ENCODE data around the gene JMJD1C.
A peak's percentile ranks its signal among the peaks of the same experiment; 100 is the strongest.
"Not testable (repeated sequence)": the region's sequence is repeated elsewhere in the genome, so short reads cannot be mapped to it uniquely, and the experiment has no call there.

JMJD1C gene

DNA sequence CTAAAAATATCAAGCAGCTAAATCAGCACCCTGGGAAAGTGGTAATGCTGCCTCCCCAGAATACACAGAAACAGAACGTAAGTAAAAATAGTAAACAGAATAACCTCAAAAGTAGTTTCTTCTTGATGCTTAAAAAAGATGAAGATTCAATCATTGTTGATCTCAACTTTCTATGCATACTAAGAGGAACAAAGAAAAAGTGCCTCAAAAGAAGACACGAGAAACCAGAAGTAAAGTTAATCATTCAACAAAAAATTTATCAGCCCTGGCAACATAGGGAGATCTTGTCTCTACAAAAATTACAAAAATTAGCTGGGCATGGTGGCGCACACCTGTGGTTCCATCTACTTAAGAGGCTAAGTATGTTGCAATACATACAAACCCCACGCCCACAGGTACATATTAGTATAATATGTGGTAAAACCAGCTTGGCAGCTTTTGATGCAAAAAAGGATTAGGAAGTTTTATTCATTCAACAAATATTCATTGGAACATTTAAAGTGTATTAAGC is 179.0 kb downstream of the JMJD1C start:
- TF ChIP-seq, protein P1, sequence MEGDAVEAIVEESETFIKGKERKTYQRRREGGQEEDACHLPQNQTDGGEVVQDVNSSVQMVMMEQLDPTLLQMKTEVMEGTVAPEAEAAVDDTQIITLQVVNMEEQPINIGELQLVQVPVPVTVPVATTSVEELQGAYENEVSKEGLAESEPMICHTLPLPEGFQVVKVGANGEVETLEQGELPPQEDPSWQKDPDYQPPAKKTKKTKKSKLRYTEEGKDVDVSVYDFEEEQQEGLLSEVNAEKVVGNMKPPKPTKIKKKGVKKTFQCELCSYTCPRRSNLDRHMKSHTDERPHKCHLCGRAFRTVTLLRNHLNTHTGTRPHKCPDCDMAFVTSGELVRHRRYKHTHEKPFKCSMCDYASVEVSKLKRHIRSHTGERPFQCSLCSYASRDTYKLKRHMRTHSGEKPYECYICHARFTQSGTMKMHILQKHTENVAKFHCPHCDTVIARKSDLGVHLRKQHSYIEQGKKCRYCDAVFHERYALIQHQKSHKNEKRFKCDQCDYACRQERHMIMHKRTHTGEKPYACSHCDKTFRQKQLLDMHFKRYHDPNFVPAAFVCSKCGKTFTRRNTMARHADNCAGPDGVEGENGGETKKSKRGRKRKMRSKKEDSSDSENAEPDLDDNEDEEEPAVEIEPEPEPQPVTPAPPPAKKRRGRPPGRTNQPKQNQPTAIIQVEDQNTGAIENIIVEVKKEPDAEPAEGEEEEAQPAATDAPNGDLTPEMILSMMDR (IDR thresholded peaks at IDR 0.05; ENCODE audit: low read depth, low read length), result no peak
- DNase-seq (ENCODE audit: extremely low read depth, low read depth), result no peak

DNA sequence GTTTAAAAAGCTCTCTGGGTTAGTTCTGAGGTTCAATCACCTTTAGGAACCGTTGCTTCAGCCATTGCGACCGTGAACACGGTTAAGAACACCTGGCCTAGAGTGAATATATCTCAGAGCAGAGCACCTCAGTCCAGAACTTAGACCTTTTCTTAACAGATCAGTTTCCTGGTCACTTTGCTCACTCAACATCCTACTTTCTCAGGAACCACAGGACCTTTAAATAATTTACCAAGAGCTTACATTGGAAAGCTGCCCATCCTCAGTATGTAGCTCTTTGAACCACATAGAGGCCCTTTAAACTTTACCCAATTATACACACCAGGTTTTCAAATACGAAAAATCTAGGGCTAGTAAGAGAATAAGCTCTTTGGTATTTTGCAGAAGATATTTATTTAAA is 179.4 kb downstream of the JMJD1C start:
- TF ChIP-seq, protein P1 (IDR thresholded peaks at IDR 0.05; ENCODE audit: low read depth, low read length), result no peak
- DNase-seq (ENCODE audit: extremely low read depth, low read depth), result no peak

DNA sequence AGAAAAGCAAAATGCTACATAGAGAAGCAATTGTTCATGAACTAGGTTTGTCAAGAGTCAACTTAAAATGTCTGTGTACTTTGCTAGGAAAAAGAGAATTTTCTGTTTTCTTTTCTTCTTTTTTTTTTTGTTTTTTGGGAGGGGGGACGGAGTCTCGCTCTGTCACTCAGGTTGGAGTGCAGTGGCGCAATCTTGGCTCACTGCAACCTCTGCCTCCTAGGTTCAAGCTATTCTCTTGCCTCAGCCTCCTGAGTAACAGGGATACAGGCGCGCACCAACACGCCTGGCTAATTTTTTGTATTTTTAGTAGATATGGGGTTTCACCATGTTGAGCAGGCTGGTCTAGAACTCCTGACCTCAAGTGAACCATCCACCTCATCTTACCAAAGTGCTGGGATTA is 181.9 kb downstream of the JMJD1C start:
- DNase-seq (ENCODE audit: extremely low read depth, low read depth), result not testable (repeated sequence)

DNA sequence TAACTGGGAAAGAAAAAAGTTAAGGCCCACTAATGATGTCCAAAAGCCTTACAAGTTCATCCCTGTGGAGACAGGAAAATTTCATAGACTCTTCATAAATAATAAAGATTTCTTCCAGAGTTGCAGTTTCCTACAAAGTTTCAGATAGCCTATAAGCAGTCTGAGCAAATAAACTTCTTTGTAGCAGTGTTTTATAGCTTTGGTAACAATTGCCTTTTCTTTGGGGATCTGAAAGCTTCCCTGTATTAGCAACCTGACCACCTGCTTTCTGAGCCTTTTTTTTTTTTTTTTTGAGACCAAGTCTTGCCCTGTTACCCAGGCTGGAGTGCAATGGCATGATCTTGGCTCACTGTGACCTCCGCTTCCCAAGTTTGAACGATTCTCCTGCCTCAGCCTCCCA is 182.7 kb downstream of the JMJD1C start:
- TF ChIP-seq, protein P1 (IDR thresholded peaks at IDR 0.05; ENCODE audit: low read depth, low read length), result no peak
- DNase-seq (ENCODE audit: extremely low read depth, low read depth), result no peak

DNA sequence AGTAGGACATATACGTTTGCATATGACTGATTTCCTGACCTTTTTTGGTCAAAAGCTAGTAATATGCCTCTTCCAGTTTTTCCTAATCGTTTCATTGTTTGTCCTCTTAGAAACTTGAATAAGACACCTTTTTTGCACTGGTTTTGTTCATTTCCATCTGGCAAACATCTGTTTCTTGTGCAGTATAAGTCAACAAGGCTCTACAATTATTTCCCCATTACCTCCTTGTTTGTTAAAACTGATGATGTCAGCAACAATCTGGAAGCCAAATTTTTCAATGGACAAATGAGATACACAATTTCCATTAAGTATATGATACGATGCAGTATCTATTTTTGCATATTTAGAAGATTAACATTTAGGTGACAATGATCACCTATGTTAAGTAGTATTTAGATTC is 183.8 kb downstream of the JMJD1C start:
- peak; percentile 53 for DNase-seq (ENCODE audit: extremely low read depth, low read depth)
- TF ChIP-seq, protein P1 (IDR thresholded peaks at IDR 0.05; ENCODE audit: low read depth, low read length), result no peak

DNA sequence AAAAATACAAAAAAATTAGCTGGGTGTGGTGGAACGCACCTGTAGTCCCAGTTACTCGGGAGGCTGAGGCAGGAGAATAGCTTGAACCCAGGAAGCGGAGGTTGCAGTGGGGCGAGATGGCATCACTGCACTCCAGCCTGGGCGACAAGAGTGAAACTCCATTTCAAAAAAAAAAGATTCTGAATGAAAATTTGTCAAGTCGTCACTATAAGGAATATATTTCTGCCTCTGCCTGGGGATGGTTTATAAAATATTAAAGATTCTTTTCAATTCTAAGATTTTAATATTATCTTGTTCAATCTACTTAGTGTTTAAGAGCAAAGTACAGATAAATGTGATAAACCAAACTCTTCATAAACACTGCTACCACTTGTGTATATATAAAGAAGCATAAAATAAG is 185.4 kb downstream of the JMJD1C start:
- no peak for DNase-seq (ENCODE audit: extremely low read depth, low read depth)
- TF ChIP-seq, protein P1 (IDR thresholded peaks at IDR 0.05; ENCODE audit: low read depth, low read length), result no peak

DNA sequence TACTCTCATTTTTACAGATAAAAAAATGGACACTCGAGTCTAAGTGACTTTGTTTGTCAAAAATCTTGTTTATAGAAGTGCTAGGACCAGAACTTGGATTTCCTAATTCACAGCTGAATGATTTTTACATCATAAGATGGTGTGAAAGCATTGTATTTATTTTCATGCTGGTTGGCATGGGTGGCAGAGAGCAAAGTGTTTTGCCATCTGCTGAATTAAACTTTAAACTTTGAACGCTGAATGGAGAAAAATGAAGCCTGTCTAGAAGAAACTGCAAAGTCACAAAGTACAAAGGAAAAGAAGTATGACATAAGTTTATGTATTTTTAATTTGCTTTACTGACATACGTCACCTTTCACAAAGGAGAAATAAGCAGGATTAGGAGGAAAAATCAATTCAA is 190.7 kb downstream of the JMJD1C start:
- no peak for DNase-seq (ENCODE audit: extremely low read depth, low read depth)
- TF ChIP-seq, protein P1 (IDR thresholded peaks at IDR 0.05; ENCODE audit: low read depth, low read length), result no peak

DNA sequence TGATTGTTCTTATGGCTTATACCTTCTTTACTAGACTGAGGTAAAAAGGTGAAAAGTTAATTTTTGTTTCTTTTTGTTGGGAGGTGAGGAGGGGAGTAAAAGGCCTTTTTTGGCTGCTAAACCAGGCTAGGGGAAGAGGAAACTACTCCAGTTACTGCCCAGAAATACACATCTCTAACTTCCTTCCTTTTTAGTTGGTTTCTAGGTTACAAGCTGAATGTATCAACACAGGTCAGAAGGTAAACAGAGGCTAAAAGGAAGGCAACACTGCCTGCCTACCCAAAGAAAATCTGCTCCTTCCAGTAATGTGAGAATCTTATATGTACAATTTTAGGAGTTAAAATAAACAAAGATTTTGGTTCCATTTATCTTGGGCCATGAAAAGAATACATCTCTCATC is 192.2 kb downstream of the JMJD1C start:
- TF ChIP-seq, protein P1 (IDR thresholded peaks at IDR 0.05; ENCODE audit: low read depth, low read length), result no peak
- DNase-seq (ENCODE audit: extremely low read depth, low read depth), result no peak

All from AG09319 (cell line).